Neutrophil (primary cell): ENCODE results near the gene SURF2.

ENCODE experiments used
- H3K27ac ChIP-seq: fragments of 200-600 bp; sonication (generic); 2 replicates; pipeline ENCODE4 v1.5.1; 2016; ENCODE audit warnings: mild to moderate bottlenecking, moderate library complexity
- H3K27me3 ChIP-seq: fragments of 200-600 bp; sonication (generic); 2 replicates; pipeline ENCODE4 v1.6.0; 2016; ENCODE audit warnings: mild to moderate bottlenecking
- H3K36me3 ChIP-seq: fragments of 200-600 bp; sonication (generic); 2 replicates; pipeline ENCODE4 v1.5.1; 2017
- H3K4me1 ChIP-seq, 2 experiments: fragments of 200-600 bp in 1 of 2; sonication (generic) in 1 of 2; 1 replicate in 1 of 2; 2 replicates in 1 of 2; pipeline versions ENCODE4 v1.5.1 to v1.6.1; 2013 to 2016; ENCODE audit warnings: low read depth in 1 of 2, low read length in 1 of 2, mild to moderate bottlenecking in 1 of 2, moderate library complexity in 1 of 2; ENCODE audit not compliant: control insufficient read depth in 1 of 2, insufficient read depth in 1 of 2
- H3K4me3 ChIP-seq, 2 experiments: fragments of 200-600 bp in 1 of 2; sonication (generic) in 1 of 2; 1 replicate in 1 of 2; 2 replicates in 1 of 2; pipeline ENCODE4 v1.5.1; 2013 to 2016; ENCODE audit warnings: low read depth in 1 of 2, low read length in 1 of 2, mild to moderate bottlenecking in 1 of 2, moderate library complexity in 1 of 2
- H3K9me3 ChIP-seq: fragments of 200-600 bp; sonication (generic); 2 replicates; pipeline ENCODE4 v1.5.1; 2016
- CTCF ChIP-seq: fragments of 200-600 bp; sonication (generic); IDR thresholded peaks from 2 replicates; pipeline ENCODE4 v1.5.1; 2016; ENCODE audit warnings: antibody characterized with exemption

Gene SURF2

GRCh38 chr9:133377721-133378216 is 21.4 kb downstream of the SURF2 start:
- no peak for TF ChIP-seq CTCF
- Histone ChIP-seq H3K27me3 (no peaks in the 10 kb centered on the region), H3K27ac (no peak overlapping the region), H3K4me3 (no peak overlapping the region), H3K9me3 (no peaks in the 10 kb centered on the region), H3K4me1 (peaks cover 31 to 37% of the 10 kb centered on the region in 2 experiments), H3K36me3 (peaks cover 6% of the 10 kb centered on the region)

- H3K27me3 ChIP-seq = no peaks in the 10 kb centered on the region
- H3K4me3 ChIP-seq = no peak overlapping the region
- H3K27ac ChIP-seq = no peak overlapping the region
- peaks cover 31 to 37% of the 10 kb centered on the region in 2 experiments for H3K4me1 ChIP-seq
- no peaks in the 10 kb centered on the region for H3K36me3 ChIP-seq
- no peaks in the 10 kb centered on the region for H3K9me3 ChIP-seq
- no peak for TF ChIP-seq CTCF
Measured at GRCh38 chr9:133378408-133378962, 22.1 kb downstream of the SURF2 start.

GRCh38 chr9:133379153-133380086 is 23.1 kb downstream of the SURF2 start:
- H3K4me3 ChIP-seq = no peak overlapping the region
- H3K4me1 ChIP-seq = peaks cover 25 to 31% of the 10 kb centered on the region in 2 experiments
- H3K27ac ChIP-seq = no peak overlapping the region
- H3K9me3 ChIP-seq = no peaks in the 10 kb centered on the region
- no peaks in the 10 kb centered on the region for H3K36me3 ChIP-seq
- H3K27me3 ChIP-seq = no peaks in the 10 kb centered on the region
- TF ChIP-seq CTCF = no peak

- Histone ChIP-seq H3K27me3 (no peaks in the 10 kb centered on the region), H3K4me3 (no peak overlapping the region), H3K4me1 (peaks cover 15 to 20% of the 10 kb centered on the region in 2 experiments), H3K9me3 (no peaks in the 10 kb centered on the region), H3K27ac (no peak overlapping the region), H3K36me3 (no peaks in the 10 kb centered on the region)
- no peak for TF ChIP-seq CTCF
Measured at GRCh38 chr9:133380734-133381133, 24.4 kb downstream of the SURF2 start.

- no peak for TF ChIP-seq CTCF
- H3K36me3 ChIP-seq = no peaks in the 10 kb centered on the region
Measured at GRCh38 chr9:133382507-133383141, 26.3 kb downstream of the SURF2 start.

More at GRCh38 chr9:133382507-133383141, 26.3 kb downstream of the SURF2 start:
- Histone ChIP-seq H3K27ac (no peak overlapping the region), H3K9me3 (no peaks in the 10 kb centered on the region), H3K27me3 (no peaks in the 10 kb centered on the region), H3K4me3 (no peak overlapping the region), H3K4me1 (peaks cover 10 to 12% of the 10 kb centered on the region in 2 experiments)
